ENCODE results near the gene SLC51B. TPM values are rescaled to one million over a fixed set of nuclear protein-coding genes. Genes with fewer than 3 reads are reported as not detected.
"Not testable (repeated sequence)": the region's sequence is repeated elsewhere in the genome, so short reads cannot be mapped to it uniquely, and the experiment has no call there.

SLC51B gene
- total RNA-seq (2014; rRNA removed; shearing (Covaris generic); ENCODE audit: low replicate concordance) = not detected in 2 replicates

DNA sequence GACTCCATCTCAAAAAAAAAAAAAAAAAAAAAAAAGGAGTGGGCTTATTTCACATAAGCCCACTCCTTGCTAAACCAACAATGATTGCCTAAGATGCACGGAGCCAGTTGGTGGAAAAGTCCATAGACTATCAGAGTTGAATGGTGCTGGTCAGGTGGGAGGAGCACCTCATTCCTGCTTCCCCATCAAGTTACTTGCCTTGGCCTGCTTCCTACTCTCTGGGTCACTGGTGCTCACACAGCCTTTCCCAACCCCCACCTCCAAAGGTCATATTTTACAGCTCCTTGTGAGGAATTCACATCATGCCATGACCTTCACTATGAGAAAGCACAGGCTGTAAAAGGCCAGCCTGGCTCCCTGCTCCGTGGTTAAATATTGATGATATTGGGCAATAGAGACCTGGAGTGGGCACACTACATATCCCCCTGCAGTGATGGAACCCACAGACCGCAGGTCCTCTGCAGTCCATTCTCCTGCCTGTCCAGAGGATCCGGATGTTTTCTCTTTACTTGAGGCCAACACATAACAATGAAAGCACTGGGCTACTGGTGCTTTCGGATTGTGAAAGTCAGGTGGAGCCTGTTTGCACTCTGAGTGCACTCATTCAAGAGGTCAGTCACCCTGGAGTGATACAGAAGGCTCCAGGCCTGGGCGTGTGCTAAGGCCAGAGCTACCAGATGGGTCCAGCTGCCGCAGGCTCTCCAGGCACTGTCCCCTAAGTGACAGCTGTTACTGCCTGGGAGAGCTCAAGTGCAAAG lies at the start of gene SLC51B:
TSS of gene SLC51B (plus strand) at position 664 of the 758 bp plus-strand sequence. CDS start 4,618 bp downstream, outside the sequence.
- DNase-seq = no peak
- Histone ChIP-seq H3K4me3 (ENCODE audit: low read length) (no peak within 1 kb of the TSS), H3K79me2 (ENCODE audit: low read length) (no peaks in the 10 kb centered on the region), H2AFZ (ENCODE audit: low read length) (no peak within 1 kb of the TSS), H3K9me2 (replicated peaks; ENCODE audit: insufficient read depth, low read length) (no peaks in the 10 kb centered on the region), H3K36me3 (ENCODE audit: insufficient read depth, low read length) (no peaks in the 10 kb centered on the region), H3K27me3 (ENCODE audit: low read length) (no peaks in the 10 kb centered on the region), H3K4me2 (ENCODE audit: low read depth, low read length, poor library complexity, severe bottlenecking) (no peak within 1 kb of the TSS), H3K4me1 (ENCODE audit: low read length) (peaks cover 10% of the 10 kb centered on the region), H3K27ac (ENCODE audit: low read length) (no peak within 1 kb of the TSS), H4K20me1 (ENCODE audit: insufficient read depth, low read depth, low read length) (no peaks in the 10 kb centered on the region), H3K9ac (ENCODE audit: low read length) (no peak within 1 kb of the TSS), H3K9me3 (ENCODE audit: low read length) (no peaks in the 10 kb centered on the region)

DNA sequence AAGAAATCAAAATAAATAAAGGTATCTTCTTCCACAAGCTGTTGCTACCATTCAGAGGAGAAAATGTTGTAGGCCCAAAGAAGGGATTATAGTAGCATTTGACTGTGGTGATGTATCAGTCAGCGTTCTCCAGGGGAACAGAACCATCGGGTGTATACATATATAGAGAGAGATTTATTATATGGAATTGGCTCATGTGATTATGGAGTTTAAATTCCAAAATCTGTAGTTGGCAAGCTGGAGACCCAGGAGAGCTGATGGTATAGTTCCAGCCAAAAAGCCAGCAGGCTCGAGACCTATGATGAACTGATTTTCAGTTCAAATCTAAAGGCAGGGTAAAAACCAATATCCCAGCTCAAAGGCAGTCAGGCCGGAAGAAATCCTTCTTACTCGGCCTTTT lies 48.1 kb upstream of the SLC51B start:
- H2AFZ ChIP-seq (ENCODE audit: low read length) = no peak overlapping the region
- no peak for DNase-seq
- no peak overlapping the region for H3K9ac ChIP-seq (ENCODE audit: low read length)
- no peak overlapping the region for H3K4me3 ChIP-seq (ENCODE audit: low read length)
- H3K9me3 ChIP-seq (ENCODE audit: low read length) = no peaks in the 10 kb centered on the region
- H3K27ac ChIP-seq (ENCODE audit: low read length) = no peak overlapping the region
- H3K4me2 ChIP-seq (ENCODE audit: low read depth, low read length, poor library complexity, severe bottlenecking) = no peak overlapping the region
- H3K4me1 ChIP-seq (ENCODE audit: low read length) = no peaks in the 10 kb centered on the region
- H3K9me2 ChIP-seq (replicated peaks; ENCODE audit: insufficient read depth, low read length) = no peaks in the 10 kb centered on the region
- H3K27me3 ChIP-seq (ENCODE audit: low read length) = no peaks in the 10 kb centered on the region
- H3K36me3 ChIP-seq (ENCODE audit: insufficient read depth, low read length) = no peaks in the 10 kb centered on the region
- no peaks in the 10 kb centered on the region for H3K79me2 ChIP-seq (ENCODE audit: low read length)
- no peaks in the 10 kb centered on the region for H4K20me1 ChIP-seq (ENCODE audit: insufficient read depth, low read depth, low read length)

DNA sequence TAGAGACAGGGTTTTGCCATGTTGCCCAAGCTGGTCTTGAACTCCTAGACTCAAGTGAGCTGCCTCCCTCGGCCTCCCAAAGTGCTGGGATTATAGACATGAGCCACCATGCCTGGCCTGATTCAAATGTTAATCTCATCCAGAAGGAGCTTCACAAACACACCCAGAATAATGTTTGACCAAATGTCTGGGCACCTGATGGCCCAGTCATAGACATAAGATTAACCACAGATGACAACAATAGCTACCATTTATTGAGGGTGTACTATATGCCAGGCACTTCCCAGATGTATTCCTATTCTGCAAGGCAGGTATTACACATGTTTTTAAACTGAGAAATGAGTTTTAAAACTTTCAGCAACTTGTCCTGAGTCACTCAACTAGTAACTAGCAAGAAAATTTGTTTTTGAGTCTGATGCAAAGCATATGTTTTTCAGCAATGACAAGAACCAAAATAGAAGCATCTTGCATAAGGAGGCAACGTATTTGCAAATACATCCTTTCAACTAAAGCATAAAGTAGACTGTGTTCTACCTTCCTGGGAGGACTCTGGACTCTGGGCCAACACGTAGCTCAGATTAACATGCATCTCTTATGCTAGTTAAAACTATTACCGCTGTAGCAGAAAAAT lies 47.3 kb upstream of the SLC51B start:
- H3K27ac ChIP-seq (ENCODE audit: low read length) = no peak overlapping the region
- H3K79me2 ChIP-seq (ENCODE audit: low read length) = no peaks in the 10 kb centered on the region
- no peaks in the 10 kb centered on the region for H3K9me2 ChIP-seq (replicated peaks; ENCODE audit: insufficient read depth, low read length)
- H2AFZ ChIP-seq (ENCODE audit: low read length) = no peak overlapping the region
- H3K4me1 ChIP-seq (ENCODE audit: low read length) = no peaks in the 10 kb centered on the region
- H3K36me3 ChIP-seq (ENCODE audit: insufficient read depth, low read length) = no peaks in the 10 kb centered on the region
- no peak for DNase-seq
- no peak overlapping the region for H3K4me2 ChIP-seq (ENCODE audit: low read depth, low read length, poor library complexity, severe bottlenecking)
- H3K27me3 ChIP-seq (ENCODE audit: low read length) = no peaks in the 10 kb centered on the region
- no peak overlapping the region for H3K9ac ChIP-seq (ENCODE audit: low read length)
- no peaks in the 10 kb centered on the region for H4K20me1 ChIP-seq (ENCODE audit: insufficient read depth, low read depth, low read length)
- no peaks in the 10 kb centered on the region for H3K9me3 ChIP-seq (ENCODE audit: low read length)
- no peak overlapping the region for H3K4me3 ChIP-seq (ENCODE audit: low read length)

DNA sequence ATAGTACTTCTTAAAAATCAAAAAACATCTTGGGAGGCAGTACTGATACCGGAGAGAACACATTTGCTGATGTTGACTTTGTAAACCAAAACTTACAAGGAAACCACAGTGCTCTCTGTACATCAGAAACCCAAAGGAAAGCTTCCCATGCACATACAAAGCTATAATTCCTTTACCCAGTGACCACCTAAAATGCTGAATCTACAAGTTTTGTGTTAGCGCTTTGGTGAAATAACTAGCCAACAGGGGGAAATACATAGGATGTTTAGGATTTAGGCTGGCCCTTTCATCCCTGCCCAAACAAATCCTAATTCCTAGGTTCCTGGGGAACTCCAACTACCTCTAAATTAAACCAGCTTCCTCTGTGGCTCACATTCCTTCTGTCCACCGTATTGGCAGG lies 40.2 kb upstream of the SLC51B start:
- H3K4me1 ChIP-seq (ENCODE audit: low read length) = no peaks in the 10 kb centered on the region
- peaks cover 9% of the 10 kb centered on the region; the same call in 1 of the 2 replicates for H3K36me3 ChIP-seq (ENCODE audit: insufficient read depth, low read length)
- H2AFZ ChIP-seq (ENCODE audit: low read length) = no peak overlapping the region
- no peaks in the 10 kb centered on the region for H3K27me3 ChIP-seq (ENCODE audit: low read length)
- no peak overlapping the region for H3K27ac ChIP-seq (ENCODE audit: low read length)
- H3K79me2 ChIP-seq (ENCODE audit: low read length) = no peaks in the 10 kb centered on the region
- no peaks in the 10 kb centered on the region for H4K20me1 ChIP-seq (ENCODE audit: insufficient read depth, low read depth, low read length)
- no peak overlapping the region for H3K4me3 ChIP-seq (ENCODE audit: low read length)
- H3K9me2 ChIP-seq (replicated peaks; ENCODE audit: insufficient read depth, low read length) = no peaks in the 10 kb centered on the region
- DNase-seq = no peak
- no peaks in the 10 kb centered on the region for H3K9me3 ChIP-seq (ENCODE audit: low read length)
- no peak overlapping the region for H3K9ac ChIP-seq (ENCODE audit: low read length)
- no peak overlapping the region for H3K4me2 ChIP-seq (ENCODE audit: low read depth, low read length, poor library complexity, severe bottlenecking)

DNA sequence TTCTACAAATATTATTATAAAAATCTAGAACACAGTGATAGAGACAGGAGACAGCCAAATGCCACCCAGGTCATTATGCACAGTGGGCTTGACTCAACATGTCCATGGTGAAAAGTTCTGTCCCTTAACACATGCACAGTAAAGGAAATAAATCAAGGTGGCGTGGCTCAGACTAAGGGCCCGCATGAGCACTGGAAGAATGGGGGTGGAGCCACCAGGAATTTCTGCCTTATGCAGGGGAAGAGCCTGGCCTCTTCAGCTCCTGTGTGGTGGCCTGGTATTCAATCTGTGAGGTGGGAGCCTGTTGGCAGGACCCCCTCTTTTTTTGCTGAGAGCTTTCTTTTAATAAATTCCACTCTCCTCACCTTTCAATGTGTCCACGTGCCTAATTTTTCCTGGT lies 38.3 kb upstream of the SLC51B start:
- Histone ChIP-seq H3K4me2 (ENCODE audit: low read depth, low read length, poor library complexity, severe bottlenecking) (no peak overlapping the region), H3K9ac (ENCODE audit: low read length) (no peak overlapping the region), H3K79me2 (ENCODE audit: low read length) (no peaks in the 10 kb centered on the region), H2AFZ (ENCODE audit: low read length) (no peak overlapping the region), H3K27ac (ENCODE audit: low read length) (no peak overlapping the region), H3K4me1 (ENCODE audit: low read length) (0 out of 2 replicates have a peak, but pooled peaks cover 3% of the 10 kb centered on the region), H3K4me3 (ENCODE audit: low read length) (no peak overlapping the region), H4K20me1 (ENCODE audit: insufficient read depth, low read depth, low read length) (no peaks in the 10 kb centered on the region), H3K9me3 (ENCODE audit: low read length) (no peaks in the 10 kb centered on the region), H3K9me2 (replicated peaks; ENCODE audit: insufficient read depth, low read length) (no peaks in the 10 kb centered on the region), H3K27me3 (ENCODE audit: low read length) (no peaks in the 10 kb centered on the region), H3K36me3 (ENCODE audit: insufficient read depth, low read length) (peaks cover 16% of the 10 kb centered on the region; the same call in 1 of the 2 replicates)
- no peak for DNase-seq

DNA sequence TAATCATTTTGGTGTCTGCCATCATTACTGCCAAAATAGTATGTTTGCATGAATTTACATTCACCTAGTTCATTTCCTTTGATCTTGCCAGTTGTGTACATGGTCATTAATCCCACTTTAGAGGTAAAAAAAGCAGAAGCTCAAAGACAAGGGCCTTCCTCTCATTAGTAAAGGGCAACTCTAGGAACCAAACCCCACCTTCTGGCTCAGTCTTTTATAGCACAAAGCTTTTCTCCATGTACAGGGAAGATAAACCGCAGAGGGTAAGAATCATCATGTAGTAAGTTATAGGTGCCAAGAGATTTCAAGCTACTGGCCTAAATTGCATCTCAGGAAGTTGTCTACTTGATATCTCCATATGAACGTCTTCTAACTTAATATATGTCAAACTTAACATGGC lies 36.2 kb upstream of the SLC51B start:
- Histone ChIP-seq H3K4me2 (ENCODE audit: low read depth, low read length, poor library complexity, severe bottlenecking) (no peak overlapping the region), H3K9ac (ENCODE audit: low read length) (no peak overlapping the region), H3K79me2 (ENCODE audit: low read length) (no peaks in the 10 kb centered on the region), H3K4me1 (ENCODE audit: low read length) (0 out of 2 replicates have a peak, but pooled peaks cover 3% of the 10 kb centered on the region), H3K4me3 (ENCODE audit: low read length) (no peak overlapping the region), H3K9me2 (replicated peaks; ENCODE audit: insufficient read depth, low read length) (no peaks in the 10 kb centered on the region), H3K27ac (ENCODE audit: low read length) (no peak overlapping the region), H3K9me3 (ENCODE audit: low read length) (peaks cover 4% of the 10 kb centered on the region; the same call in 1 of the 2 replicates), H3K27me3 (ENCODE audit: low read length) (no peaks in the 10 kb centered on the region), H4K20me1 (ENCODE audit: insufficient read depth, low read depth, low read length) (no peaks in the 10 kb centered on the region), H2AFZ (ENCODE audit: low read length) (no peak overlapping the region), H3K36me3 (ENCODE audit: insufficient read depth, low read length) (peaks cover 31% of the 10 kb centered on the region)
- DNase-seq = peak; percentile 67

DNA sequence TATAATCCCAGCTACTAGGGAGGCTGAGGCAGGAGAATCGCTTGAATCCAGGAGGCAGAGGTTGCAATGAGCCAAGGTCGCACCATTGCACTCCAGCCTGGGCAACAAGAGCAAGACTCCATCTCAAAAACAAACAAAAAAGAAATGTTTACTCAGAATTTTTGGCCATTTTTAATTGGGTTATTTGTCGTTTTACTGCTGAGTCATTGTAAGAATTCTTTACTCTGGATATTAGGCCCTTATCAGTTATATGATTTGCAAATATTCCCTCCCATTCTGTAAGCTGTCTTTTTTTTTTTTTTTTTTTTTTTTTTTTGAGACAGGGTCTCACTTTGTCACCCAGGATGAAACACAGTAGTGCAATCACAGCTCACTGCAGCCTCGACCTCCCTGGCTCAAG lies 34.0 kb upstream of the SLC51B start:
- not testable (repeated sequence) for H3K9me3 ChIP-seq (ENCODE audit: low read length); H4K20me1 ChIP-seq (ENCODE audit: insufficient read depth, low read depth, low read length); H3K4me1 ChIP-seq (ENCODE audit: low read length); DNase-seq; H3K4me2 ChIP-seq (ENCODE audit: low read depth, low read length, poor library complexity, severe bottlenecking); H3K9ac ChIP-seq (ENCODE audit: low read length); H3K27ac ChIP-seq (ENCODE audit: low read length); H3K4me3 ChIP-seq (ENCODE audit: low read length); H3K79me2 ChIP-seq (ENCODE audit: low read length); H2AFZ ChIP-seq (ENCODE audit: low read length); H3K9me2 ChIP-seq (replicated peaks; ENCODE audit: insufficient read depth, low read length); H3K27me3 ChIP-seq (ENCODE audit: low read length)
- H3K36me3 ChIP-seq (ENCODE audit: insufficient read depth, low read length) = peaks cover 45% of the 10 kb centered on the region

DNA sequence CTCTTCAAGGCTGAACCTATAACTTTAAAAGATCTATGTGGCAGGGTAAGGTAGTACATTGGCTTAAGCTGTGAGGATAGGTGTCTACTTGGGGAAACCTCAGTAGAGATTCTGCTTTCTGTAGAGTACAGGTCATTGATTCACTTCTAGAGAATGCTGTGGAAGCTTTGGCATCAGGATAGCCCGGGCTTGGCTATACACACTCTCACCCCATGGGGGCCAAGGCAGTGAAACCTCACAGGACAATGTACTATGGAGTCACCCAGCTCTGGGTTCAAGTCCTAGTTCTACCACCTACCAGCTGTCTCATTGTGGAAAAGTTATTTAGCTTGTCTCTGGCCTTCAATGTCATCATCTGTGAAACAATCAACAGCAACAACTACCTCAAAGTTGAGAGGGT lies 24.8 kb upstream of the SLC51B start:
- DNase-seq = no peak
- no peak overlapping the region for H3K4me2 ChIP-seq (ENCODE audit: low read depth, low read length, poor library complexity, severe bottlenecking)
- H2AFZ ChIP-seq (ENCODE audit: low read length) = no peak overlapping the region
- peaks cover 61% of the 10 kb centered on the region for H3K36me3 ChIP-seq (ENCODE audit: insufficient read depth, low read length)
- H3K9me2 ChIP-seq (replicated peaks; ENCODE audit: insufficient read depth, low read length) = no peaks in the 10 kb centered on the region
- H3K4me3 ChIP-seq (ENCODE audit: low read length) = no peak overlapping the region
- H3K79me2 ChIP-seq (ENCODE audit: low read length) = no peaks in the 10 kb centered on the region
- H3K27ac ChIP-seq (ENCODE audit: low read length) = no peak overlapping the region
- no peaks in the 10 kb centered on the region for H4K20me1 ChIP-seq (ENCODE audit: insufficient read depth, low read depth, low read length)
- no peak overlapping the region for H3K9ac ChIP-seq (ENCODE audit: low read length)
- no peaks in the 10 kb centered on the region for H3K27me3 ChIP-seq (ENCODE audit: low read length)
- no peaks in the 10 kb centered on the region for H3K4me1 ChIP-seq (ENCODE audit: low read length)
- peaks cover 4% of the 10 kb centered on the region; the same call in 1 of the 2 replicates for H3K9me3 ChIP-seq (ENCODE audit: low read length)

Data from Karpas-422 (cell line).